NCI-H1694 treated with DMSO at 0.1 percent for 48 hours (cell line): ENCODE measurements around the gene PPP2R2C.
A peak's percentile ranks its signal among the peaks of the same experiment; 100 is the strongest.

Experiments
- DNase-seq: peaks from one replicate; lab custom pipeline; 2025; lab: John Stamatoyannopoulos, UW

The PPP2R2C gene

GRCh38 chr4:6402566-6403399 lies 69.6 kb downstream of the PPP2R2C start:
- no peak for DNase-seq

DNA sequence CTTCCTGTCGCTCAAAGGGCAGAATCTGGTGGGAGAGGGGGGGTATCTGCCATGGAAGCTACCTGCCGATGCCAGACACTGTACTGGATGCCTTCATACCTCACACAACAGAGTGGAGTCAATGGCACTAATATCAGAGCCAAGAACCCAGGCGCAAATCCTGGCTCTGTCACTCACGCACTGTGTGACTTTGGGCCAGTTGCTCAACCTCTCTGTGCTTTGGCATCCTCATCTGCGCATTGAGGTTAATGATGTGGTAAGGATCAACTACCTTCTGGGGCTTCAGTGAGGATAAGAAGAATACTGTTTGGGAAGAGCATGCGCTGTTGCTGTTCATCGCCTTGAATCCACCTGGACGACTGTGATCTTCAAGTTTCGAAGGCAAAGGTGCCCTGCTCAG lies 70.6 kb downstream of the PPP2R2C start:
- no peak for DNase-seq

DNA sequence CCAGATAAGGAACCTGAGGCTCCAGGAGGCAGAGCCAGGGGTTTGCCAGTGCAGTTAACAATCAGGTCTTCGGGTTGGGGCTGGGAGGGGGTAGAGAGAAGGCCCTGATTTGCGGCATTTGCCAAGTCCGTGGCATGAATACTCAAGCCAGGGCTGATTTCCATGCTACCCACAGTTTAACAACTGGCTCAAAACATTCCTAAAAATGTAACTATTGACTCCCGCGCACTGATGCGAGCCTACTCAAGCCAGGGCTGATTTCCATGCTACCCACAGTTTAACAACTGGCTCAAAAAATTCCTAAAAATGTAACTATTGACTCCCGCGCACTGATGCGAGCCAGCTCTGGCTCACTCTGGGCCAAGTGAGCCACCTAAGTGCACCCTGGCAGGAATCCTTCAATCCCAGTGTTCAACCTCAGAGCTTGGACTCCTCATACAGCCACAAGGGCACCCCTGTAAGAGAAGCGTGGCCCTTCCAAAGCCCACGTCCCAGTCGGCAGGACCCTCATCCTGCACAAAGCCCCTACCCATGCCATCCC lies 75.6 kb downstream of the PPP2R2C start:
- no peak for DNase-seq

- no peak for DNase-seq
Measured at GRCh38 chr4:6395466-6396228, 76.8 kb downstream of the PPP2R2C start.

DNA sequence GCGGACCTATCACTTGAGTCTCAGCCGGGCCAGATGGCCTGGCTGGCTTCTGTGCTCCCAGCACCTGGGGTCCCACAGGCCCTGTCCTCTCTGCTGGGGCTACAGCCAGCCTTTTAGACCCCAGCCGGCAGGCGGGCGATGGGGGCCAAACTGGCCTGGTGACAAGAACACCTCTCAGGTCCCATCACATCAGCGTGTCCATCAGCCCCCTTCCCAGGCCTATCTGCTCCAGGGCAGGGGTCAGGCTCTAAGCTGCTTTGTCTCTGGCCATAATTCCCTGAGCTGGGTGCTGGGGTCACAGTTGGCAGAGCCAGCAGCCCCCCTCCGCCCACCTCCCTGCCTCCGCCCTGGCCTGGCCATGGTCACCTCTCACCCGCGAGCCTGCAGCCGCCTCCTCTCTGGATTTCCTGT lies 77.7 kb downstream of the PPP2R2C start:
- no peak for DNase-seq

GRCh38 chr4:6393544-6394475 lies 78.6 kb downstream of the PPP2R2C start:
- DNase-seq = no peak

DNA sequence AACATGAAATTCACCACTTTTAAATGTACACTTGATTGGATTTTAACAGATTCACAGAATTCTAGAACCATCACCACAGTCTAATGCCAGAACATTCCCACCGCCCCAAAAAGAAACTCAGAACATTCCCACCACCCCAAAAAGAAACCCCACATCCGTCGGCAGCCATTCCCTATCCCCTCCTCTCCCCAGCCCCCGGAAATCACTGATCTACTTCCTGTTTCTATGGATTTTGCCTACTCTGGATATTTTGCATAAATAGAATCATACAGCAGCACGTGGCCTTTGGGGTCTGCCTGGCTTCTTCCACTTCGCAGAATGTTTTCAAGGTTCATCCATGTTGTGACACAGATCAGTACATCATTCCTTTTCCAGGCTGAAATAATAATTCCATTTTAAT lies 79.3 kb downstream of the PPP2R2C start:
- DNase-seq = no peak

- DNase-seq = no peak
Measured at GRCh38 chr4:6392407-6392806, 80.0 kb downstream of the PPP2R2C start.

- DNase-seq = no peak
Measured at GRCh38 chr4:6391852-6392188, 80.6 kb downstream of the PPP2R2C start.

GRCh38 chr4:6391186-6391851 lies 81.1 kb downstream of the PPP2R2C start:
- DNase-seq = no peak

DNA sequence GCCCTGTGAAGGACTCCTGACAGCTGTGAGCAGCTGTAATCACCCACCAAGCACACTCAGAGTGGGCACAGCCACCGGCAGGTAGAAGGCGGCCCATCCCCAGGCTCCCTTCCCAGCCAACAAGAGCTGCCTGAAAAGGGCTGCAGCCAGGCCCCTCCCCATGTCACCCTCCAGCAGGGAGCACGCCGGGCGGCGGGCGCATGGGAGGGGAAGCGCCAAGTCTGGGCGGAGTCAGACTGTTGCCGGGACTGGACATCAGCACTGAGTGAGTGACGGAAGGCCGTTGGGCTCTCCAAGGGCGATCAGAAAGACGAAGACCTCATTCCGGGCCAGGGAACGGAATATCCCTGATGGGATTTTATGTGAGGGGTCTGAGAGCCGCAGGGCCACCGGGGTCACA lies 82.1 kb downstream of the PPP2R2C start:
- DNase-seq = no peak

- no peak for DNase-seq
Measured at GRCh38 chr4:6389142-6389825, 83.1 kb downstream of the PPP2R2C start.

- DNase-seq = no peak
Measured at GRCh38 chr4:6388713-6389112, 83.7 kb downstream of the PPP2R2C start.

DNA sequence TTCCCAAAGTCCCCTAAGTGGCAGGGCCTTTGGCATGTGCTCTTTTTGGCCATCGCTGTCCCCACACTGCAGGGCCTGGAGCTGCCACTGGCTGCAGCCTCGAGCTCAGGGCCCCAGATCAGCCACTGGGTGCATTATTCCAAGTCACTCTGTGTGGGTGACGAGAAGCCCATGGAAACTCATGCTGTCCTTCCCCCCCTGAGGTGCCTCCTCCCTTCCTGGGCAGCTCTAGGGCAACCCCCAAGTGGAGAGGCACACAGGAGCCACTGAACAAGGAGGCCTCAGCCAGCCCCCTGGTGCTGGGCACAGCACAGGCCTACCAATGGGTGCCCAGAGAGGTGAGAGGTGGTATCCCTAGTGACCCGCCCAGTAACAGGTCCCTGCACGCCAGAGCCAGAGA lies 84.5 kb downstream of the PPP2R2C start:
- no peak for DNase-seq

DNA sequence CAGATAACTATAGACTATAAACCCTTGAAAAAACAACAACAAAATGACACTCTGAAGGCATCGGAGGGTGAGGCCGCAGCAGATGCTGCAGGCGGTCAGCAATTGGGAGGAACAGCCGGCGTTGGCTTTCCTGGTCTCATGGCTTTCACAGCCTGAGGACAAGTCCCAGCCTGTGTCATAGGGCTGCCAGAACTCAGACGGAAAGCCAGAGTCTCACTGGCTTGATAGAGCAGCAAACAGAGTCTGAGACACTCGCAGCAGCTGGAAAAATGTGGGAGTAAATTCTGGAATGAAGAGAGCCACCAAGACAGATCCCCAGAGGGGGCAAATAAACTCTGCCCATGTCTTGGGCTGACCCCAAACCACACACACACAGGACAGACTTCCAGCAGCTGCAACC lies 86.3 kb downstream of the PPP2R2C start:
- DNase-seq = peak; percentile 51

DNA sequence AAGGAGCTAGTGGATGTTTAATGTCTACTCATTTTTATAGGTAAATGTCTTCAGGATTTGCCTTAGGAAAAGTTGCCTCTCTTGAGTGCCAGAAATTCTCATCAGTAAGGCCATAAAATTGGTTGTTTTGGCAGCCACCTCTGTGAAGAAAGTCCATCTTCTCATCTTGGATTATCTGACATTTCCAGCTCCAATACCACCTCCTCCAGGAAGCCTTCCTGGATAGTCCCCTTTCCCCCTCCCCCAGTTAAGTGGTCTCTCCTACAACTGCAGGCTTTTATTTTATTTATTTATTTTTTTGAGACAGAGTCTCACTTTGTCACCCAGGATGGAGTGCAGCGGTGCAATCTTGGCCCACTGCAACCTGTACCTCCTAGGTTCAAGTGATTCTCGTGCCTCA lies 87.1 kb downstream of the PPP2R2C start:
- DNase-seq = no peak

DNA sequence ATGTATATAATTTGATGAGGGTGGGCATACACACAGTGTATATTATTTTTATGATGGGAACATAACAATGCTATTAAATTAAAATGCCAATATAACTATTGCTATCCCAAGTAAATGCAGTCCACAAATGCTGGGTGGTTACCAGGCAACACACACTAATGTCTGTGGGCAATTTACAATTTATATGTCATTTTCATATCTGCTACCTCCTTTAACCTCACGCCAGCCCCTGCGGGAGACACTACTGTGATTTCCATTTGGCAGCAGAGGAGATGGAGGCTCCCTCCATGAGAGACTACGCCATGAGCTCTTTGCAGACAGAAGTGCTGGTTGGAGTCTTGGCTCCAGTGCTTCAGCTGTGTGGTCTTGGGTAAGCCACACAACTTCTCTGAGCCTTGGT lies 87.9 kb downstream of the PPP2R2C start:
- DNase-seq = no peak

DNA sequence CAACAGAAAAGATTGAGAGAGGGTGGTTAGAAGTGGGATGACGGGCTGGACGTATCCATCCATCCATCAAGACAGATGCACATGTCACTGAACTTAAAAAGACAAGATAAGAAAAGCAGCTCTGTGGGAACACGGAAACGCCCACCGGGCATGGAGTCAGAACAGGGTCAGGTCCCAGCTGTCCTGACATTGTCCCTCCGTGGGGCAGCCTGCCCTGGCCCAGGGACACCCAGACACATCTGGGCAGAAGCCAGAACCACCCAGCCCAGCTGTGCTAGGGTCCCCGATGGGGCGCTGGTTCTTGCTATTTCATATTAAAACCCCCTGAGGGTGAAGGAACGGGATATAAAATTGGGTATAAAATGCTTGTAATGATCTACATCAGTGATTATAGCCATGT lies 88.5 kb downstream of the PPP2R2C start:
- no peak for DNase-seq

DNA sequence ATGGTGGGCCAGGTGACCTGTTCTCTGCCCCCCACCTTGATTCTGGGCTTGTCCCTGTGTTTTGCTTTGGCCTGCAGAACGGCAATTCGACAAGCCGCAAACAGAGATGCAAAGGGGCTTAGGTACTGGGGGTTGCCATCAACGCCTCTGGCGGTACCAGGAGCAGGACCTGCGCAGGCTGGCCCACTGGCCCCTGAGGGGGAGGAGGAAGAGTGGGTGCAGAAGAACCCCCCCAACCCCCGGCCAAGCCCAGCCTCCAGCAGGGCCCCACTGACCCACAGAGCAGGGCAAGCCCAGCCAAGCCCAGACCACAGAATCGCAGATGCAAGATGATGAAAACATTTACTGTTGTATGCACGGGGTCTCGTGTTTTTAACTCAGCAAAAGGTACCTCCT lies 89.4 kb downstream of the PPP2R2C start:
- no peak for DNase-seq

DNA sequence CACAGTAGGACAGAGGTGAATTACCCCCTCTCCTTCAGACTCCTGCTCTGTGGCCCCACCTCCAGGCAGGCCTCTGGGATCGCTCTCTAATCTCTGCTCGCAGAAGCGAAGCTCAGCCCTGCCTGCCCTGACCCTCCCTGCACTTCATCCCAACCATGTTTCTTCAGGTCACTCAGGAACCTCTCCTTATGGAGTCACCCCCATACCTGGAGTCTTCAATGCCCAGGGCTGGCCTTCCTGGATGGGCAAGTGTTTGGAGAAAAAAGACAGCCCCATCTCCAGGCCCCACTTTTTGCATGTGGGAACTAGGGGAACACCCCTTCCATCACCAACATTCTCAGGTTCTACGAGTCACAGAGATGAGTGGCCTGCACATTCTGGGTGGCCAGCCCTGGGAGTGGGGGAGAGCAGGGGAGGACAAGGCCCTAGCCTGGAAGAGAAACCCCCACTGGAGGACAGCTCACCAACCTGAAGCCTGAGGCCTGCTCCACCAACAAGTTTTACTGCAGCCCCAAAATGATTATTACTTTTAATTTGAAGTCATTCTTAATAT lies 90.8 kb downstream of the PPP2R2C start:
- no peak for DNase-seq
